K562 (cell line): ENCODE measurements around the gene ERICH6. TPM values are rescaled to one million over a fixed set of nuclear protein-coding genes. Genes with fewer than 3 reads are reported as not detected.
A peak's percentile ranks its signal among the peaks of the same experiment; 100 is the strongest.

Experiments
- CBX3 ChIP-seq, 2 experiments: IDR thresholded peaks; 1 replicate in 1 of 2; 2 replicates in 1 of 2; pipeline ENCODE4 v1.6.1; 2012; ENCODE audit warnings: inconsistent platforms in 2 of 2, low read length in 2 of 2, borderline replicate concordance in 1 of 2, control low read depth in 1 of 2
- HSF4 ChIP-seq: fragments of 250-450 bp; sonication (Bioruptor Pico); IDR thresholded peaks from 2 replicates; pipeline ENCODE4 v2.1.2; 2022; ENCODE audit warnings: mild to moderate bottlenecking, moderate library complexity, borderline replicate concordance
- KHSRP ChIP-seq: fragments of 450-650 bp; IDR thresholded peaks from 2 replicates; pipeline ENCODE4 v1.6.1; 2017
- LEF1 ChIP-seq: fragments of 450-650 bp; IDR thresholded peaks from 2 replicates; pipeline ENCODE4 v1.6.1; 2016; ENCODE audit warnings: mild to moderate bottlenecking
- NR2C1 ChIP-seq, 2 experiments: fragments of 450-650 bp; IDR thresholded peaks; 2 replicates each; pipeline ENCODE4 v1.6.1; 2017; ENCODE audit warnings: mild to moderate bottlenecking in 2 of 2, antibody characterized with exemption in 1 of 2, inconsistent platforms in 1 of 2, missing compliant biosample characterization in 1 of 2, missing genetic modification characterization in 1 of 2
- NR4A1 ChIP-seq, 2 experiments: fragments of 250-450 bp in 1 of 2; fragments of 450-650 bp in 1 of 2; sonication (Bioruptor Pico) in 1 of 2; IDR thresholded peaks; 2 replicates each; pipeline versions ENCODE4 v1.4.0 to v1.6.1; 2016 to 2020; ENCODE audit warnings: mild to moderate bottlenecking in 2 of 2, missing compliant biosample characterization in 1 of 2, missing genetic modification characterization in 1 of 2, moderate library complexity in 1 of 2
- PML ChIP-seq: IDR thresholded peaks from 2 replicates; pipeline ENCODE4 v1.6.1; 2012; ENCODE audit warnings: low read length, inconsistent platforms
- RBBP5 ChIP-seq: fragments of 200-600 bp; sonication (generic); IDR thresholded peaks from 2 replicates; pipeline ENCODE4 v1.6.1; 2012; ENCODE audit warnings: borderline replicate concordance, mild to moderate bottlenecking, low read length, control low read depth, inconsistent platforms; ENCODE audit not compliant: insufficient read depth, poor library complexity, severe bottlenecking
- RBFOX2 ChIP-seq: fragments of 200-400 bp; formaldehyde crosslinking; IDR thresholded peaks from 2 replicates; pipeline ENCODE4 v1.6.1; 2017; ENCODE audit warnings: low read depth, mild to moderate bottlenecking, low read length, moderate library complexity
- SMAD4 ChIP-seq: fragments of 250-450 bp; sonication (Bioruptor Pico); conservative IDR thresholded peaks from 2 replicates; pipeline ENCODE4 v1.8.0; 2021; ENCODE audit warnings: inconsistent platforms, mild to moderate bottlenecking, moderate library complexity
- SRSF7 ChIP-seq: fragments of 200-400 bp; formaldehyde crosslinking; optimal IDR thresholded peaks from 2 replicates; pipeline ENCODE3; 2017; ENCODE audit warnings: mild to moderate bottlenecking, low read depth, low read length
- ZBTB33 ChIP-seq: sonication (generic); formaldehyde crosslinking; IDR thresholded peaks from 2 replicates; pipeline ENCODE4 v1.8.1; 2023; ENCODE audit warnings: mild to moderate bottlenecking, missing genetic modification reagents
- ZNF316 ChIP-seq: fragments of 450-650 bp; IDR thresholded peaks from 2 replicates; pipeline ENCODE4 v1.6.1; 2016
- ZNF699 ChIP-seq: fragments of 250-450 bp; sonication (Bioruptor Pico); IDR thresholded peaks from 2 replicates; pipeline ENCODE4 v1.8.0; 2021; ENCODE audit warnings: mild to moderate bottlenecking, moderate library complexity; ENCODE audit not compliant: insufficient replicate concordance
- polyA plus RNA-seq, 8 experiments: library from polyadenylated mRNA; depleted of rRNA in 4 of 8; stranded (reverse) in 5 of 8; unstranded in 3 of 8; fragments of >200 nt; fragmentation: Nextera tagmentation in 2 of 8; fragmentation: Illumina TruSeq in 1 of 8; extraction: Ambion mirVana in 2 of 8; extraction: Trizol in 1 of 8; gene quantifications; 2 replicates each; pipeline versions ENCODE4 v1.2.1 to v1.2.3, GENCODE V29; 2011 to 2014; ENCODE audit warnings: inconsistent platforms in 1 of 8, missing spikeins in 1 of 8
- total RNA-seq, 7 experiments: library from RNA; depleted of rRNA in 6 of 7; stranded (reverse); fragments of >200 nt in 6 of 7; fragmentation: Illumina TruSeq in 2 of 7; extraction: Trizol in 2 of 7; gene quantifications; 2 replicates each; pipeline versions ENCODE4 v1.2.1 to v1.2.3, GENCODE V29; 2011 to 2021; ENCODE audit warnings: low replicate concordance in 1 of 7
- TF ChIP-seq, protein P1 (sequence below), 2 experiments: IDR thresholded peaks; 2 replicates each; pipeline ENCODE4 v1.6.1; 2012; ENCODE audit warnings: improper control_type of control experiment in 2 of 2, low read depth in 2 of 2, low read length in 2 of 2, borderline replicate concordance in 1 of 2
- TF ChIP-seq, protein P2 (sequence below): fragments of 450-650 bp; IDR thresholded peaks from one replicate; pipeline ENCODE4 v1.6.1; 2018; ENCODE audit warnings: mild to moderate bottlenecking, moderate library complexity; ENCODE audit not compliant: partially characterized antibody
- TF ChIP-seq, protein P3 (sequence below): fragments of 250-450 bp; sonication (Bioruptor Pico); IDR thresholded peaks from 2 replicates; pipeline ENCODE4 v1.4.0; 2020; ENCODE audit warnings: mild to moderate bottlenecking, moderate library complexity, borderline replicate concordance

The ERICH6 gene
- total and polyA plus RNA-seq, 9 of the 15 experiments (the other 6 are each of a cell fraction or from before 2014, with no cell fraction given) = not detected

DNA sequence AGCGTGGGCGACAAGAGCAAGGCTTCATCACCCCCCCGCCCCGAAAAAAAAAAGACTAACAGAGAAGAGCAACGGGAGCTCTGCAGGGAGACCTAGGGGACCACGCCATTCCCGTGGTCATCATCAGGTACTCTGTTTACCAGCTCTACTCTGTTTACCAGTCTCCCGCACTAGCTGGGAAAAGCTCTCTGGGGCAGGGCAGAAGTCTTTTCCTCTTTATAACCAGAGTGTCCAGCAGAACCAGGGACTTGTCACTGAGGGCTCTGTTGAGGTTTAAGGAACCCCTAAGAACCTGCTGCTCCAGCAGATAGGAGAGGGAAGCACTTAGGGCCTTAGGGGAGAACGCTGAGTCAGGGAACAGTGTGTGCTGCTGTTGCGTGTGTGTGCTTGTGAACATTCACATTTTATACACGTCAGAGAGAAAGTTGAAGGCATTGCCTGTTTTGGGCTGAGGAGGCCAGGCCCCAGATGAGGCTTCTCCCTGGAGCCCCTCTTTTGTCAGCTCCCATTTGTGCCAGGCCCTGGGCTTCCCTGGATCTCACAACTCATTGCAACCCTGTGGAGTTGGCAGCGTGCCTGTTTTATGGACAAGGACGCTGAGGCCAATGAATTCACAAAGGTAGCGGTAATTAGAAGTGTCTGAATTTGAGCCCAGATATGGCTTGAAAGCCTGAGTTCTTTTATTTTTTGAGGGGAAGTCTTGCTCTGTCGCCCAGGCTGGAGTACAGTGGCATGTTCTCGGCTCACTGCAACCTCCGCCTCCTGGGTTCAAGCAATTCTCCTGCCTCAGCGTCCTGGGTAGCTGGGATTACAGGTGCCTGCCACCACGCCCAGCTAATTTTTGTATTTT, 24.2 kb upstream of the ERICH6 start (continued):
- TF ChIP-seq, protein P1, sequence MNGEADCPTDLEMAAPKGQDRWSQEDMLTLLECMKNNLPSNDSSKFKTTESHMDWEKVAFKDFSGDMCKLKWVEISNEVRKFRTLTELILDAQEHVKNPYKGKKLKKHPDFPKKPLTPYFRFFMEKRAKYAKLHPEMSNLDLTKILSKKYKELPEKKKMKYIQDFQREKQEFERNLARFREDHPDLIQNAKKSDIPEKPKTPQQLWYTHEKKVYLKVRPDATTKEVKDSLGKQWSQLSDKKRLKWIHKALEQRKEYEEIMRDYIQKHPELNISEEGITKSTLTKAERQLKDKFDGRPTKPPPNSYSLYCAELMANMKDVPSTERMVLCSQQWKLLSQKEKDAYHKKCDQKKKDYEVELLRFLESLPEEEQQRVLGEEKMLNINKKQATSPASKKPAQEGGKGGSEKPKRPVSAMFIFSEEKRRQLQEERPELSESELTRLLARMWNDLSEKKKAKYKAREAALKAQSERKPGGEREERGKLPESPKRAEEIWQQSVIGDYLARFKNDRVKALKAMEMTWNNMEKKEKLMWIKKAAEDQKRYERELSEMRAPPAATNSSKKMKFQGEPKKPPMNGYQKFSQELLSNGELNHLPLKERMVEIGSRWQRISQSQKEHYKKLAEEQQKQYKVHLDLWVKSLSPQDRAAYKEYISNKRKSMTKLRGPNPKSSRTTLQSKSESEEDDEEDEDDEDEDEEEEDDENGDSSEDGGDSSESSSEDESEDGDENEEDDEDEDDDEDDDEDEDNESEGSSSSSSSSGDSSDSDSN (IDR thresholded peaks at IDR 0.05; ENCODE audit: borderline replicate concordance in 1 of 2, low read depth in 2 of 2, low read length in 2 of 2) = peak in 1 of 2 experiments; percentile 80; a peak in 2 of 4 replicates
- TF ChIP-seq ZBTB33 (peak; percentile 63; the same call in 1 of the 2 replicates), KHSRP (no peak), RBFOX2 (peak; percentile 66), LEF1 (peak; percentile 67), HSF4 (CRISPR knock-in tag) (no peak), PML (0 out of 2 replicates have a peak, but pooled peaks have one; percentile 35), ZNF699 (CRISPR knock-in tag) (no peak), CBX3 (IDR thresholded peaks at IDR 0.05; ENCODE audit: borderline replicate concordance in 1 of 2, low read length in 2 of 2) (peak in 1 of 2 experiments; percentile 36; a peak in 1 of 3 replicates), NR4A1 (CRISPR knock-in tag; IDR thresholded peaks at IDR 0.05) (no peak), NR4A1 (tag; IDR thresholded peaks at IDR 0.05) (peak; percentile 83), RBBP5 (peak; percentile 17), SRSF7 (no peak), ZNF316 (peak; percentile 99), NR2C1 (IDR thresholded peaks at IDR 0.05) (no peak), NR2C1 (tag; IDR thresholded peaks at IDR 0.05) (no peak), SMAD4 (peak; percentile 71; the same call in 1 of the 2 replicates)
- TF ChIP-seq, protein P2, sequence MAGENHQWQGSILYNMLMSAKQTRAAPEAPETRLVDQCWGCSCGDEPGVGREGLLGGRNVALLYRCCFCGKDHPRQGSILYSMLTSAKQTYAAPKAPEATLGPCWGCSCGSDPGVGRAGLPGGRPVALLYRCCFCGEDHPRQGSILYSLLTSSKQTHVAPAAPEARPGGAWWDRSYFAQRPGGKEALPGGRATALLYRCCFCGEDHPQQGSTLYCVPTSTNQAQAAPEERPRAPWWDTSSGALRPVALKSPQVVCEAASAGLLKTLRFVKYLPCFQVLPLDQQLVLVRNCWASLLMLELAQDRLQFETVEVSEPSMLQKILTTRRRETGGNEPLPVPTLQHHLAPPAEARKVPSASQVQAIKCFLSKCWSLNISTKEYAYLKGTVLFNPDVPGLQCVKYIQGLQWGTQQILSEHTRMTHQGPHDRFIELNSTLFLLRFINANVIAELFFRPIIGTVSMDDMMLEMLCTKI = no peak
- TF ChIP-seq, protein P3, sequence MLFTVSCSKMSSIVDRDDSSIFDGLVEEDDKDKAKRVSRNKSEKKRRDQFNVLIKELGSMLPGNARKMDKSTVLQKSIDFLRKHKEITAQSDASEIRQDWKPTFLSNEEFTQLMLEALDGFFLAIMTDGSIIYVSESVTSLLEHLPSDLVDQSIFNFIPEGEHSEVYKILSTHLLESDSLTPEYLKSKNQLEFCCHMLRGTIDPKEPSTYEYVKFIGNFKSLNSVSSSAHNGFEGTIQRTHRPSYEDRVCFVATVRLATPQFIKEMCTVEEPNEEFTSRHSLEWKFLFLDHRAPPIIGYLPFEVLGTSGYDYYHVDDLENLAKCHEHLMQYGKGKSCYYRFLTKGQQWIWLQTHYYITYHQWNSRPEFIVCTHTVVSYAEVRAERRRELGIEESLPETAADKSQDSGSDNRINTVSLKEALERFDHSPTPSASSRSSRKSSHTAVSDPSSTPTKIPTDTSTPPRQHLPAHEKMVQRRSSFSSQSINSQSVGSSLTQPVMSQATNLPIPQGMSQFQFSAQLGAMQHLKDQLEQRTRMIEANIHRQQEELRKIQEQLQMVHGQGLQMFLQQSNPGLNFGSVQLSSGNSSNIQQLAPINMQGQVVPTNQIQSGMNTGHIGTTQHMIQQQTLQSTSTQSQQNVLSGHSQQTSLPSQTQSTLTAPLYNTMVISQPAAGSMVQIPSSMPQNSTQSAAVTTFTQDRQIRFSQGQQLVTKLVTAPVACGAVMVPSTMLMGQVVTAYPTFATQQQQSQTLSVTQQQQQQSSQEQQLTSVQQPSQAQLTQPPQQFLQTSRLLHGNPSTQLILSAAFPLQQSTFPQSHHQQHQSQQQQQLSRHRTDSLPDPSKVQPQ (CRISPR knock-in tag) = no peak
